HCT116 (cell line): ENCODE data around the gene THSD1. TPM values are rescaled to one million over a fixed set of nuclear protein-coding genes. Genes with fewer than 3 reads are reported as not detected.
A peak's percentile ranks its signal among the peaks of the same experiment; 100 is the strongest.
"Not testable (repeated sequence)": the region's sequence is repeated elsewhere in the genome, so short reads cannot be mapped to it uniquely, and the experiment has no call there.

Source experiments
- ATAC-seq: fragments of 200-7000 bp; cut with Tn5 transposase; 2 replicates; pipeline ENCODE4 v1.9.1; 2020; ENCODE audit warnings: mild to moderate bottlenecking, moderate library complexity
- BruUV-seq: library from RNA; stranded (reverse); fragments of 400-500 nt; replicated peaks from 2 replicates; lab custom pipeline; 2021; lab: Mats Ljungman, UMichigan
- CTCF ChIA-PET: fragments of 300-600 bp; sonication (Branson Sonifier 250); formaldehyde crosslinking; loops from one replicate; lab custom pipeline; 2021; ENCODE audit warnings: antibody characterized with exemption; lab: Charles Lee
- POLR2A ChIA-PET: fragments of 300-600, 350-600 bp; sonication (Branson Sonifier 250); formaldehyde crosslinking; loops from one replicate; lab custom pipeline; 2021; ENCODE audit warnings: antibody characterized with exemption; lab: Charles Lee
- RAD21 ChIA-PET, 2 experiments: fragments of 300-600 bp; sonication (Branson Sonifier 250); formaldehyde crosslinking; loops; one replicate each; lab custom pipeline; 2023; ENCODE audit warnings: low total read pairs in 2 of 2; ENCODE audit not compliant: uncharacterized antibody in 2 of 2, unreplicated experiment in 2 of 2, low non-redundant PET in 1 of 2; lab: Charles Lee
- DNase-seq: peaks from one replicate; pipeline ENCODE4 v3.0.0-alpha.2; 2010; ENCODE audit warnings: low read depth, low spot score
- H2AFZ ChIP-seq: fragments of 200-600 bp; shearing (Covaris generic), sonication (generic); 2 replicates; pipeline ENCODE4 v1.6.1; 2017; ENCODE audit warnings: low read depth, mixed run types, mixed read lengths, antibody characterized with exemption, low read length; ENCODE audit not compliant: poor library complexity, severe bottlenecking
- H3K27ac ChIP-seq: 2 replicates; pipeline ENCODE4 v1.5.1; 2012; ENCODE audit warnings: low read depth, low read length
- H3K27me3 ChIP-seq: fragments of 200-600 bp; sonication (generic); 2 replicates; pipeline ENCODE4 v1.6.1; 2016; ENCODE audit warnings: mixed run types, low read length, mixed read lengths; ENCODE audit not compliant: insufficient read depth
- H3K36me3 ChIP-seq, 2 experiments: fragments of 200-500 bp in 1 of 2; fragments of 200-600 bp in 1 of 2; sonication (Bioruptor generic) in 1 of 2; sonication (generic) in 1 of 2; 2 replicates each; pipeline versions ENCODE4 v1.5.1 to v1.6.1; 2014 to 2016; ENCODE audit warnings: low read length in 2 of 2, inconsistent platforms in 1 of 2, mixed read lengths in 1 of 2, mixed run types in 1 of 2; ENCODE audit not compliant: insufficient read depth in 2 of 2, control insufficient read depth in 1 of 2
- H3K4me1 ChIP-seq, 2 experiments: fragments of 200-600 bp in 1 of 2; sonication (generic) in 1 of 2; 2 replicates each; pipeline versions ENCODE4 v1.5.1 to v1.6.1; 2012 to 2017; ENCODE audit warnings: low read length in 2 of 2, inconsistent platforms in 1 of 2, mild to moderate bottlenecking in 1 of 2, mixed read lengths in 1 of 2, mixed run types in 1 of 2, moderate library complexity in 1 of 2; ENCODE audit not compliant: insufficient read depth in 2 of 2, control insufficient read depth in 1 of 2
- H3K4me2 ChIP-seq: fragments of 200-600 bp; sonication (generic); 2 replicates; pipeline ENCODE4 v1.6.1; 2017; ENCODE audit warnings: mixed run types, low read length, mixed read lengths
- H3K4me3 ChIP-seq, 2 experiments: fragments of 200-600 bp in 1 of 2; sonication (generic) in 1 of 2; replicated peaks in 1 of 2; 2 replicates each; pipeline ENCODE4 v1.5.1; 2011 to 2016; ENCODE audit warnings: low read length in 2 of 2, control low read depth in 1 of 2, low read depth in 1 of 2, mild to moderate bottlenecking in 1 of 2, mixed read lengths in 1 of 2, mixed run types in 1 of 2
- H3K79me2 ChIP-seq: fragments of 200-600 bp; sonication (generic); 2 replicates; pipeline ENCODE4 v1.6.1; 2017; ENCODE audit warnings: mild to moderate bottlenecking, mixed run types, low read length, moderate library complexity, mixed read lengths; ENCODE audit not compliant: insufficient read depth
- H3K9ac ChIP-seq: fragments of 200-600 bp; sonication (generic); 2 replicates; pipeline ENCODE4 v1.6.1; 2016; ENCODE audit warnings: low read length, mixed read lengths
- H3K9me2 ChIP-seq: fragments of 200-600 bp; sonication (generic), shearing (Covaris generic); 2 replicates; pipeline ENCODE4 v1.6.1; 2017; ENCODE audit warnings: mixed run types, mild to moderate bottlenecking, moderate library complexity; ENCODE audit not compliant: insufficient read depth
- H3K9me3 ChIP-seq, 2 experiments: fragments of 200-500 bp in 1 of 2; fragments of 200-600 bp in 1 of 2; sonication (Bioruptor generic) in 1 of 2; sonication (generic) in 1 of 2; 2 replicates each; pipeline ENCODE4 v1.6.1; 2014 to 2017; ENCODE audit warnings: low read length in 2 of 2, mixed read lengths in 2 of 2, inconsistent platforms in 1 of 2, low read depth in 1 of 2, mild to moderate bottlenecking in 1 of 2, mixed run types in 1 of 2, moderate library complexity in 1 of 2; ENCODE audit not compliant: control insufficient read depth in 1 of 2, insufficient read depth in 1 of 2
- H4K20me1 ChIP-seq: fragments of 200-600 bp; sonication (generic), shearing (Covaris generic); 2 replicates; pipeline ENCODE4 v1.6.1; 2017; ENCODE audit warnings: mixed run types, mild to moderate bottlenecking, moderate library complexity; ENCODE audit not compliant: insufficient read depth
- SIN3A ChIP-seq: IDR thresholded peaks from 2 replicates; pipeline ENCODE4 v1.6.1; 2012; ENCODE audit warnings: low read depth
- intact Hi-C: fragments of 100-400 bp; cut with micrococcal nuclease; formaldehyde crosslinking; loops from 2 replicates; pipeline ENCODE4 v1.10.0; 2022
- total RNA-seq: library from RNA; stranded (reverse); gene quantifications from one replicate; pipeline ENCODE4 v1.2.1, GENCODE V29; 2021; ENCODE audit not compliant: unreplicated experiment

The THSD1 gene
- total RNA-seq, 1 experiment from 2014 or later: 0.76 TPM

DNA sequence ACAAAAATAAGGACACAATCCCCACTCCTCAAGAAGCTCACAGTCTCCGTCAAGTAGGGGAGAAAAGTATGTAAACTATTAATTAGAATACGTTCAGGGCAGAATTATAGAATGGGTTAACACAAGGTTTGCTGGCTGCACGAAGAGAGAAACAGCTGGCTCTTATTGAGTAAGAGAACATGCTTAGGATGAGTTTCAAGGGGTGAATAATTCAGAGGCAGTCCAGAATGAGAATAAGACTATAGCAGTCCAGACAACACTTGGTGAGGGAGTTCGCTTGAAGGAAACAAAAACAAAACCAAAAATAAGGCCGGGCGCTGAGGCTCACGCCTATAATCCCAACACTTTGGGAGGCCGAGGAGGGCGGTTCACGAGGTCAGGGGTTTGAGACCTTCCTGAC is 61.9 kb downstream of the THSD1 start:
- H3K4me2 ChIP-seq: no peak overlapping the region
- ChIA-PET RAD21 (interaction anchor here in 1 of 2 experiments (1.0 to 1.6 kb wide), 2 partner anchors 106 kb away, joined by 3 to 11 read pairs; partner anchors contain the start of gene VPS36), CTCF (interaction anchor here (3.0 kb wide), 1 partner anchor 106 kb away, joined by 43 read pairs; the partner anchor contains the start of gene VPS36), POLR2A (interaction anchor here (2.7 kb wide), 1 partner anchor 106 kb away, joined by 12 read pairs; the partner anchor contains the start of gene VPS36)
- no TSS peak for BruUV-seq
- H2AFZ ChIP-seq: peak overlapping the region; percentile 69
- ATAC-seq (no peak), DNase-seq (no peak)
- H3K36me3 ChIP-seq: no peaks in the 10 kb centered on the region
- H3K4me1 ChIP-seq: peaks cover 17% of the 10 kb centered on the region in 2 experiments
- no peaks in the 10 kb centered on the region for H3K27me3 ChIP-seq
- H3K27ac ChIP-seq: no peak overlapping the region
- H3K9me3 ChIP-seq: no peaks in the 10 kb centered on the region
- intact Hi-C loops: loop anchor here (10.0 kb wide), 1 partner anchor 461 kb away; no protein-coding TSS in a partner anchor
- no peaks in the 10 kb centered on the region for H3K79me2 ChIP-seq
- H3K4me3 ChIP-seq: no peak overlapping the region
- H3K9ac ChIP-seq: no peak overlapping the region
- no peak for TF ChIP-seq SIN3A
- H4K20me1 ChIP-seq: no peaks in the 10 kb centered on the region
- H3K9me2 ChIP-seq: no peaks in the 10 kb centered on the region

DNA sequence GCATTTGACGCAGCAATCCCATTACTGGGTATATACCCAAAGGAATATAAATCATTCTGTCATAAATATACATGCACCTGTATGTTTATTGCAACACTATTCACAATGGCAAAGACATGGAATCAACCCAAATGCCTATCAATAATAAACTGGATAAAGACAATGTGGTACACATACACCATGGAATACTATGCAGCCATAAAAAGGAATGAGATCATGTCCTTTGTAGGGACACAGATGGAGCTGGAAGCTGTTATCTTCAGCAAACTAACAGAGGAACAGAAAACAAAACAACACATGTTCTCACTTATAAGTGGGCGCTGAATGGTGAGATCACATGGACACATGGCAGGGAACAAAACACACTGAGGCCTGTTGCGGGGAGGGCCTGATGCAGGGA is 63.8 kb downstream of the THSD1 start:
- H3K27ac ChIP-seq, BruUV-seq, POLR2A ChIA-PET, H3K79me2 ChIP-seq, H3K4me3 ChIP-seq, ATAC-seq, H3K9ac ChIP-seq, H4K20me1 ChIP-seq, H3K4me2 ChIP-seq, DNase-seq, H3K36me3 ChIP-seq, RAD21 ChIA-PET, H2AFZ ChIP-seq, H3K9me3 ChIP-seq, H3K27me3 ChIP-seq, H3K4me1 ChIP-seq, H3K9me2 ChIP-seq: not testable (repeated sequence)
- CTCF ChIA-PET: interaction anchor here (3.0 kb wide), 1 partner anchor 108 kb away, joined by 43 read pairs; the partner anchor contains the start of gene VPS36
- intact Hi-C loops: loop anchor here (10.0 kb wide), 1 partner anchor 463 kb away; no protein-coding TSS in a partner anchor

GRCh38 chr13:52337828-52338455 is 68.0 kb downstream of the THSD1 start:
- H2AFZ ChIP-seq, BruUV-seq, intact Hi-C loops: not testable (repeated sequence)

GRCh38 chr13:52334107-52334506 is 71.9 kb downstream of the THSD1 start:
- H3K79me2 ChIP-seq, H3K36me3 ChIP-seq, H3K9me2 ChIP-seq, intact Hi-C loops, H3K27me3 ChIP-seq, DNase-seq, BruUV-seq, H4K20me1 ChIP-seq, H2AFZ ChIP-seq, H3K4me3 ChIP-seq, ATAC-seq, H3K9ac ChIP-seq, CTCF ChIA-PET, H3K9me3 ChIP-seq, H3K4me1 ChIP-seq, H3K4me2 ChIP-seq, POLR2A ChIA-PET, H3K27ac ChIP-seq, RAD21 ChIA-PET: not testable (repeated sequence)

More at GRCh38 chr13:52337828-52338455, 68.0 kb downstream of the THSD1 start:
- H3K27ac ChIP-seq, H3K9ac ChIP-seq, H3K79me2 ChIP-seq, H3K4me2 ChIP-seq, ATAC-seq, H3K36me3 ChIP-seq, H3K27me3 ChIP-seq, H3K4me3 ChIP-seq, H3K4me1 ChIP-seq, CTCF ChIA-PET, POLR2A ChIA-PET, H4K20me1 ChIP-seq, H3K9me2 ChIP-seq, H3K9me3 ChIP-seq, DNase-seq, RAD21 ChIA-PET: not testable (repeated sequence)
